COLO668 (cell line): ENCODE measurements around the gene WNK3.

Source experiments
- DNase-seq: peaks from one replicate; lab custom pipeline; 2025; ENCODE audit not compliant: unreplicated experiment; lab: John Stamatoyannopoulos, UW

WNK3 gene

DNA sequence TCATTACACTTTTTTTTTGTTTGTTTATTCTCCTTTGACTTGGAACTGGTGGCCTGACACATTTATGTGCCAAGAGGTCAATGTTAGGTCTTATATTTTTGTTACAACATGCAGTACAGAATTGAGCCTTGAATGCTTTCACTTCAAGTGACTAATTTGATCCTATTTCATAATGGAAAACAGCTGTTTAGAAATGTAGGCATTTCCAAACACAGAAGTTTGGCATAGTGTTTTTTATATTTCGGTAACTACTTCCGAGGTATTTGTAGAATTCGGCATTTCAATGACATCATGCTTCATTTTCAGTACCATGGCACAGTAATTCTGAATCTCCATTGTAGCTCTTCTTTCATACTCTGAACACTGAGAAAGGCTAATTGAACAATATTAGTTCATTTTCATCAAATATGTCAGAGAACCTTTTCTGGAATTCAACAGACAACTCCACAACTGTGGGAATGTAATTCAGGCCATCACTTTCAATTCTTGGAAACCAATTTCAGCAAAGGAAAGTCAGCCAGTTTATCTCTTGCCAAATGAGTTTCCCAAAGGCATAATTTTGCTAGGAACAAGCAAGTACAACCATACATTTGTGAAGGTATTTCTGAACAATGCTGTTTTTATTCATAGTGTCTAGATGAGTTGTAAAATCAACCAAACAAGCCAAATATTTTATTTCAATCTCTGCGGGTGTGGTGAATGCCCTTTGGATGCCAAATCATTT, 186.2 kb downstream of the WNK3 start:
- DNase-seq = no peak

DNA sequence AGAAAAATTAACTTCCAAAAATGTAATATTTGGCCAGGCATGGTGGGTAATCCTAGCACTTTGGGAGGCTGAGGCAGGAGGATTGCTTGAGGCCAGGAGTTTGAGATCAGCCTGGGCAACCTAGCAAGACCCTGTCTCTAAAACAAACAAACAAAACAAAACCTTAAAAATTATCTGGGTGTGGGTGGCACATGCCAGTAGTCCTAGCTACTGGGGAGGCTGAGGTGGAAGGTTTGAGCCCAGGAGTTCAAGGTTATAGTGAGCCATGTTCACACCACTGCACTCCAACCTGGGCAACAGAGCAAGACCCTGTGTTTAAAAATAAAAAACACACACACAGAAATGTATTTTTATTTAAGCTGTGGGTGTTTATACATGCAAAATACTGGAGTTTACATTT, 186.8 kb downstream of the WNK3 start:
- DNase-seq = no peak

DNA sequence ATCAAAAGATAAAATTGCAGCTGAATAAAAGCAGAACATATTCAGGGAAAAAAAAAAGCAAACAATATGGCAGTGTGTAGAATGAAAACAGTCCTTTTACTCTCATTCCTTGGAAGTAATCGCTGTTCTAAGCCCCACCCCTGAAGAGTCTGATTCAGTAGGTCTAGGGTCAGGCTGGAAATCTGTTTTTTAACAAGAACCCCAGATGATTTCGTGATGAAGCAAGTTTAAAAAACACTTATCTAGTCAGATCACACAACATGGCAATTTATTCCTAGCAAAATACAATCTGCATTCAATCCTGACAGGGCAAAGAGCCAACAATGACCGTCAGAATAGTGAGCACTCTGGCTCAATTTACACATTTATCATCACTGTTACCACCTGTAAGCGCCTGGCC, 190.9 kb downstream of the WNK3 start:
- no peak for DNase-seq

DNA sequence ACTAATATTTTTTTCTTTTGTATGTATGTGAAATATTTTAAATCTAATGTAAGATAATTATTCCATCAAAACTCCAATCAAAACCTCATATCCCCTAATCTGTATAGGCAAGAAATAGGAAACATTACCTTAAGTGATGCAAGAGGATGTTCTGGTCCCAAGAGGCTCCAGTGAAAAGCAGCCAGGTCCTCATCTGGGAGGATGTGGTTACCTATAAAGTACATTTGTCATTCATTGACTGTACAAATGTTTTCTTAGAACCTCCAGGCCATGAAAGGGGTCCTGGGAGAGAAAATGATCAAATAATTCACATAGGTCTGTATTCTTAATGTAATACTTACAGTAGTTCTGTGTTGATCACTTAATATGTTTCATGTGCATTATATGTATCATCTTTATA, 200.3 kb downstream of the WNK3 start:
- no peak for DNase-seq
